GM18868 (cell line): ENCODE measurements around the gene LIN7C.
"Not testable (repeated sequence)": the region's sequence is repeated elsewhere in the genome, so short reads cannot be mapped to it uniquely, and the experiment has no call there.

ENCODE experiments used
- ATAC-seq: cut with Tn5 transposase; IDR thresholded peaks from one replicate; pipeline ENCODE4 v1.9.1; 2021; ENCODE audit warnings: mild to moderate bottlenecking, moderate library complexity; ENCODE audit not compliant: unreplicated experiment

Gene LIN7C

DNA sequence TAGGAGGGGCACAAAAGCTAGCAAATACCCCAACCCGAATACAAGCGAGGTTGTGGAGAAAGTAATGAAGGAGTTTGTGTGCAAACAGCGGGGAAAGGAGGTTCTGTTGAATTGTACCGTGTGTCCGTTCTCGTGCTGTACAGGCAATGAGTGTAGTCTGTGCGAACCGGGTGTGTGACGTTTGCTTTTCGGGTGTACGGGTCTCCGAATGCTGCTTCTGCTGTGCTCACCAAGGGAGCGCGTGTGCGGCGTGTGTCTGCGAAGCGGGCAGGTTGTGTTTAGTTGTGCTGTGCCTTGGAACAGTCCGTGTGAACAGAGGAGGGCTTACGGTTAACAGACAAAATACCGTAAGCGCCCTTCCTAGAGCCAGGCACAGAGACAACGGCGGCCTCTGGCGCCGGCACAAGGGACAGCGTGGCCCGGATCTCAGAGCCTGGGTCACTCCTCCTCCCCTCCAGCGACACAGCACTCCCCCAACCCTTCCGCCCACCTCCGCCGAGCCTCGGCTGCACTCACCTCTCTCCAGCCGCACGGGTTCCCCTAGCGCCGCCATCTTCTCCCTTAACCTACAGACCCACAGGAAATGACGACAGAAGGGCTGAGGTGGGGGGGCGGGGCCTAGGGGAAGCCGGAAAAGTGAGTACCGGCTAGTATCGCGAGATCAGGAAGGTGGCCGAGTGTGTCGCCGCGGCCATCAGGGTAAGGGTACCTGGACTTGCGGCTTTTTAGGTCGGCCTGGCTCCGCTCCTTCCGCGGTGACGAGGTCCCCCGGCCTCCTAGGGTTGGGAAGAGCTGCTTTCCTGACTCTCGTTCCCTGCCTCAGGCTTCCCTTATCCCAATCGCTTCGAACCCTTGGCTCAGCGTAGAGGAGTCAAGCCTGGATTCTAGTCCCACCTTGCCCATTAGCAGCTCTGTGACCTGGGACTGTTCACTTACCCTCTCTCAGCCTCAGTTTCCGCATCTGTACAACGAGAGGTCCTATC is at the start of gene LIN7C:
LIN7C (minus strand) TSS at position 570 of the 983 bp plus-strand sequence; CDS start at position 553, 17 bp downstream.
- ATAC-seq: peak; percentile 98

DNA sequence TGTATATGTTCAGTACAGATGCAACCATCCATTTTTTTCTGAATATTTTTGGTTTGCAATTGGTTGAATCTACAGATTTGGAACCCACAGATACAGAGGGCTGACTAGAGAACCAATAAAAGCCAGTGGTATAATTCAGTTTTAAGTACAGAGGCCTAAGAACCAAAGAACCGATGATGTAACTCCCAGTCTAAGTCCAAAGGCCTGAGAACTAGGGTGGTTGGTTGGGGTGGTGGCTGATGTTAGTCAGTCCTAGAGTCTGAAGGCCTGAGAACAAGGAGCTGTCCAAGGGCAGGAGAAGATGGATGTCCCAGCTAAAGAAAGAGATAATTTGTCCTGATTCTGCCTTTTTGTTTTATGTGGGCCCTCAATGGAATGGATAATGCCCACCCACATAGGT is 48.7 kb upstream of the LIN7C start:
- no peak for ATAC-seq

DNA sequence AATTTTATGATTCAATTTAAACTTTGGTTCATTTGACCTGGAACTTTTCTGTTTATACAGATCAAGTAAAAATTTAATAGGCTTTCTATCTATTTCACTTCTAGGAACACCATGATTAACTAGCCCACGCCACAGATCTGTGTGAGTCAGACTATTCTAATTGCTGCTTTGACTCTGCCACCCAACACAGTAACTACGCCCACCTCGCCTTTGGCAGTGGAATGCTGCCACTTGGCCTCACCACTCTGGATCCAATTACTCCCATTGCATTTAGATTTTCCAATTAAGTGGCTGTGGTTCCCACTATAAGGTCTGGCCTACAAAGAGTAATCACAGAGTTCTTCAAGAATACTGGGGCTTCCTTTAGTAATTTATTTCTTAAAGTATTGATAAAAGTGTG is 46.6 kb upstream of the LIN7C start:
- ATAC-seq: no peak

DNA sequence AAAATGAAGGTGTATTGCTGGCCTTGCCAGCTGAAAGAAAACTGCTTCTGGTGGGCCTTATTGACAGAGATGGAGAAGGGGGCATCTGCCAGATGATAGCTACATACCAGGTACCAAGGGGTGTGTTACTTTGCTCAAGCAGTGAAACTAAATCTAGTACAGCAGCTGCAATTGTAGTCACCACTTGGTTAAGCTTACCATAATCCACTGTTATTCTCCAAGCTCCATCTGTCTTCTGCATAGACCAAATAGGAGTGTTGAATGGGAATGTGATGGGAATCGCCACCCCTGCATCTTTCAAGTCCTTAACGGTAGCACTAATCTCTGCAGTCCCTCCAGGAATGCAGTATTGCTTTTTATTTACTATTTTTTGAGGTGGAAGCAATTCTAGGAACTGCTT is 45.8 kb upstream of the LIN7C start:
- no peak for ATAC-seq

GRCh38 chr11:27551127-27551526 is 44.6 kb upstream of the LIN7C start:
- peak; percentile 67 for ATAC-seq

- no peak for ATAC-seq
Observed at GRCh38 chr11:27545946-27546345, 39.4 kb upstream of the LIN7C start.

DNA sequence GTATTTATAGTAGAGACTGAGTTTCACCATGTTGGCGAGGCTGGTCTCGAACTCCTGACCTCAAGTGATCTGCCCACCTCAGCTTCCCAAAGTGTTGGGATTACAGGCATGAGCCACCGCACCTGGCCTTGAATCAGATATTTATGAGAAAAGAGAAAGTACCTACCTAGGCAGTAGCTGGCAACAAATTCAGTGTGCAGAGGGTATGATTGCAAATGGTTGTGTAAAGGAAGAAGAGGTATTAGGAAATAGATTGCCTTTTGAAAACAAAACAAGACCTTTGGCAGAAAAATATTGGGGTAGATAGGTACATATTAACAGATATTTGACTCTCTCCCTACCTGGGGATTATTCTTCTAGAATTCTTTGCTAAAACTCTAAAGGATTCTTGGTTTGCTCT is 38.5 kb upstream of the LIN7C start:
- no peak for ATAC-seq

DNA sequence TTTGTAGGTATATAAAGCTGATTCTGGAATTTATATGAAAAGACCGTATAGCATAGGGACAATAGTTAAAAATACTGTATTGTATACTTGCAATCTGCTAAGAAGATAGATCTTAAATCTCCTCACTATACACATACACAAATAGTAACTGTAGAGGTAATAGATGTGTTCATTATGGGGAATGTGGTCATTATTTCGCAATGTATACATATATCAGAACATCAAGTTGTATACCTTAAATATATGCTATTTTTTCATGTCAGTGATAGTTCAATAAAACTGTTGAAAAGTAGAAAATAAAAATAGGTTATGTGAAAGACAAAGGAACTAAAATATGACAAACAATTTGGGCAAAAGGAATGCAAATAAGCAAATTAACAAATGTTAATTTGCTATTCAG is 35.2 kb upstream of the LIN7C start:
- ATAC-seq: no peak

GRCh38 chr11:27540051-27540450 is 33.5 kb upstream of the LIN7C start:
- ATAC-seq: no peak

DNA sequence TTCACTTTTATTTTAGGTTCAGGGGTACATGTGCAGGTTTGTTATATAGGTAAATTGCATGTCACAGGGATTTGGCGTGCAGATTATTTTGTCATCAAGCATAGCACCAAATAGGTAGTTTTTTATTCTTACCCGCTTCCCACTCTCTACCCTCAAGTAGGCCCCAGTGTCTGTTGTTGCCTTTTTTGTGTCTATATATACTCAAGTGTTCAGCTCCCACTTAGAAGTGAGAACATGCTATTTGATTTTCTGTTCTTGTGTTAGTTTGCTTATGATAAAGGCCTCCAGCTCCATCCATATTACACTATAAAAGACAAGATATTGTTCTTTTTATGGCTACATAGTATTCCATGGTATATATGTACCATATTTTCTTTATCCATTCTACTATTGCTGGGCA is 28.5 kb upstream of the LIN7C start:
- ATAC-seq: no peak

DNA sequence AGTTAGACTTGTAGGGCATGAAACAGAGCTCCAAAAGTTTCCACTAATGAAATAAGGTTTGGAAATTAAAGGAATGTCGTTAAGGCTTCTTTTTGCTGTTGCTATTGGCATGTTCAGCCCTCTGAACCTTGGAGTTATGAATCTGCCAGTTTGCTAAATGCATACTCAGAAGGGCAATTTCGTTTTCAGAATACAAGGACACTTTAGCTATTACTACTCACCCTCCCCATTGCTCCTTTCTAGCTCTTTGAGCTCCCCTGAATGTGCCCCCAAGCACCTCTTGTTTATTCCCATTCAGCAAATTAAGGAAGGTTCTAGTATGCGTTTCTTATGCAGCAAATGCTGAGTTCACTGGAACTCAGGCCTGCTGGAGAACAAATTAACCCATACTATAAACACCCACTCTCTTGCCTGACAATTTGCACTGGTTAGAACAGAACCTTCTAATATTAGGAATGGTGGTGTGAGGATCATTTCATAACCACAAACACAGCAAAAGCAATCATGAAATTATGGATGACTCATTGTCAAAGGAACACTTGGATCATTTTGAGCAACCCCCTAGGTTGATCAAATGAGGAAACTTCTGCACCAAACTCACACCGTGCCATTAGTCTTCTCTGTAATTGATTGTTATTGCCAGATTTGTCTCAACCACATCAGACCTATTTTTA is 26.2 kb upstream of the LIN7C start:
- no peak for ATAC-seq

DNA sequence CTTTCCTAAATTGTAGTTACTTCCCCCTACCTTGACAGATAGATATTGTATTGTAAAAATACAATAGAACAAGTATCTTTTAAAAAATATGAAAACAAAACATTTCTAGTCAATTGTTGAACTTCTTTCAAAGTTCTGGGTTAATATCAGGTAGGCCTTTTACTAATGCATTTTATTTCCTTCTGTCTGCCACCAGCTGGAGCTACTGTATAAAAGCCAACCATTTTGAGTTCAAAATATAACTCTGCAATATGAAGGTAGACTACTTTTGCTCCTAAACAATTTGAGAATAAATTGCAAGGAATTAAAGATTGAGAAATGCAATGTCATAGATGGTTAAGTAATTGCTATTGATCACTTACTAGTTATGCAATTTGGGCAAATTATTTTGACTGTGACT is 22.1 kb upstream of the LIN7C start:
- ATAC-seq: no peak

DNA sequence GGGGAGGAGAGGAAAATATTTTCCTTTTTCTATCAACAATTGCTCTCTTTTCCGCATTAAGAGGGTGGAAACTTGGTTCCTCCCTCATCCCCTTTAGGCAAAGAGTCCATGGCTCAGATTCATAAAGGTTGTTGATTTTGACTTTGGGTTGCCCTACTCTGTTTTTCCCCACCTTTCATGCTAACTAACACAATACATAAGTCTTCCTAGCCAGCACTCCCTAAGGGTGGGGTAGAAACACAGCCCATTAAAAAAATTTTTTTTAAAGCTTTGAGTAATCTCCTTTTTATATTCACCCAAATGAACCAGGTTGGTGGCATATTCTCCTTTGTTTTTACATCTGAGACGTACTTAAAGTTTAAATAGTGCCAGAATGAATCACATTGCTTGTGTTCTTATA is 20.0 kb upstream of the LIN7C start:
- ATAC-seq: no peak

DNA sequence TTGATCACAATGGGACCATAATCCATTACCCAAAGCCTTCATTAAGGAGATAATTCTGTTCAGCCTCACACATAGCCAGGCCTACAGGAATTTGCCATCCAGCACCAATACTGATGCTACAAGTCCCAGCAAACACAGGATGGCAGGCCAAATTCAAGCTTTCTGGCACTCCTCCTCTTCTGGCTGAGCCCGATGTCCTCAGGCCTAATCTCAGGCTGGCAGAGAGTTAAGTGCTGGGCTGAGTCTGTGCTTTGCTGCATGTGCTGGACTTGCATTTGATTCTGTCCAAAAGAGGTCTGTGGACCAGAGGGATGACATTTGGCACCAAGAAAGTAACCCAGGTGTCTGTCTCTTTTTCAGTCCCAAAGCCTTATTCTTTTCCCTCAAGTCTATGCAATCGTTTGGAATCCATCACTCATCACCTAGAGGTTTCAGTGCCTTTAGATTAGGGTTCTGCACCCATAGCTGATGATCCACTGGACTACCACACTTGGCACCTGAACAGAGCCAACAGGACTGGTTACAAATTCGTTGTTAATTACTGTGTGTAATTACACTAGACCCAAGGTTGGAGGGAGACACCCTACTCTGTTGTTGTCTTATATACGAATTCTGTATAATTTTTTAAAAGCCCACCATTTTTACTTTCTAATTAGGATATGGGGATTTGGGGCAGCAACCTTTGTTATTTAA is 19.4 kb upstream of the LIN7C start:
- ATAC-seq: no peak

GRCh38 chr11:27524155-27524554 is 17.6 kb upstream of the LIN7C start:
- no peak for ATAC-seq

GRCh38 chr11:27520226-27520625 is 13.7 kb upstream of the LIN7C start:
- ATAC-seq: no peak

GRCh38 chr11:27518518-27518917 is 11.9 kb upstream of the LIN7C start:
- ATAC-seq: no peak

- not testable (repeated sequence) for ATAC-seq
Observed at GRCh38 chr11:27517490-27517889, 10.9 kb upstream of the LIN7C start.

DNA sequence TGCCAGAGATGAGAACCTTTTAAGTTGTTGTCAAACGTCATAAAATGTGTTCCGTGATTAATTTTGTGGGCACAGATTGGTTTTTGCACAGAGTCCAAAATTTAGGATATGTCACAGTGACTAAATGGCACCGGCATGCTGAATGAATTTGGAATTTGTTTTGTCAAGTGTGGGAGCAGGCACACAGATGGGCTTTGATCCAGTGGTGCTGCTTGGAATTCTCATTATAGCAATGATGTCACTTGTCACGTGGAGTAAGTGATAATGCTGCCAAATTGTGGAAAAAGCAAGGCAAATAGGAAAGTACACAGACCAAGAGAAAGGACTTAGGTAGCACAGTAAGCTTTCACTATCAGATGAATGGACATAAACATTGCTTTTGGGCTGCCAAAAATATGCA is 8.0 kb upstream of the LIN7C start:
- no peak for ATAC-seq

- ATAC-seq: no peak
Observed at GRCh38 chr11:27514076-27514475, 7.5 kb upstream of the LIN7C start.

DNA sequence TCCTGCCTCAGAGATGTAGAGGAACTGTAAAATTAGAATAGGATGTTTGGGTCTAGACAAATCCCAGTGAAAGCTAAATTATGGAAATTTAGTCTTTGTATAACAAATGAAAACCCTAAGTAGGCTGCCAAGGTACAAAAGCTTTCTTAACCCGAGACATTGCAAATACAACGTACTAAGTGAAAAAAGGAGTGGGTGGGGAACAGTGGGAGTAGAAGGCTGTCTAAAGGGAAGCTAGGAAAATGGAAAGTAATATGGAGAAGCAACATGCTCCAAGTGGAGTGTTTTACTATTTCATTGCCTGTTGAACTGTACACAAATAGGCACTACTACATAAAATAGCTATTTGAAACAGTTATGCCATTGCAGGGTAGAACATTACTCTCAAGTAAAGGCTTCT is 6.8 kb upstream of the LIN7C start:
- no peak for ATAC-seq

GRCh38 chr11:27512238-27512637 is 5.7 kb upstream of the LIN7C start:
- ATAC-seq: no peak
